GM19099 (cell line): ENCODE measurements around the gene FMN2.

Experiments used
- POLR2A ChIP-seq: IDR thresholded peaks from 3 replicates; pipeline ENCODE4 v1.6.1; 2011; ENCODE audit warnings: low read depth; ENCODE audit not compliant: insufficient read length; ENCODE audit errors: extremely low read depth

Gene FMN2

DNA sequence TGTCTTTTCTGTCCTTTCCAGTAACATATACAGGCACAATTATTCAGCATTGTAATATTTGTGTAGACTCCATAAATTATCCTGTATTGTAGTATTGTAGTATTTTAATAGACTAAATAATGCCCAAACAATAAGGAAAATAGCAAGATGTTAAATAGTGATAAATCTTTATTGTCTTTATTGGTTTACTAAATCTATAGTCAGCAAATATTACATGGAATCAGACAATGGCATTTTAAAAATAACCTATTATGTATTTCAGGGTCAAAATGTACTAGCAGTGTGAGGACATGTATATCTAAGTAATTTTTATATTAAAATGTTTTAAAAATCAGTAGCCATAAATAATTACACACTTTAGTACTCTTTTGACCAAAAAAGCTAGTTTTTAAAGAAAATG is 317.9 kb downstream of the FMN2 start:
- no peak for TF ChIP-seq POLR2A

DNA sequence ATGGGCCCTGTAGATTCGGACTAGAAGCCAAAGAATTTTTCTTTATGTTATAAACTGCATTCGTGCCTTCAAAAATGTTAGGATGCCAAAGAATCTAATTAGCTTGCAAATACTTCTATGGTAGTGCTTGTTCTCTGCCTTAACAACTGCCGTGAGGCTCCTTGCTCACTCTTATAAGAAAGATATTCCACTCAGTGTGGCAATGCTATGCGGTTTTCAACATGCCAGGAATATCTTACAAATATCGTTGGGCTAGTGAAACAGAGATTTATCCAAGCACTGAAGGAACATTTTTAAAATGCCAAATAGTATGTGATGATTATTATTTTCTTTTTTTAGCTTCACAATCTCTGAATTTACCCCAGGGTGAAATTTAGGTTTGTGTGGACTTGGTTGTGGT is 322.0 kb downstream of the FMN2 start:
- no peak for TF ChIP-seq POLR2A

DNA sequence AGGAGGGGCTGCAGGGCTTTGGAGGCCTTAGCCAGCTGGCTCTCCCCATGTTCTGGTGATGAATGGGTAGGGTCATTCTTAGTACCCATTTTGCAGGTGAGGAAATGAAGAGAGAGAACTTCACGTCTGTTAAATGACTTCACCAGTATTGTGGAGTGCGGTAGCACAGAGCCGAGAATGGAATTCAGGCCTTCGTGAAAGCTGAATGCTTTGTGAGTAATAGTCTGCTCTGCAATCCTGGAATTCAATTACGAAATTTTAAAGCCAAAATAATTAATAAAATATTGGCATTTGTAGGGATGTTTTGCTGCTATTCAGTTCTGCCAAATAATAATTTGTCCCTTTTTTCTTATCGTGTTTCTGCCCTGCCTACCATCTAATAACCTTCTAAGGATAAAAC is 322.6 kb downstream of the FMN2 start:
- TF ChIP-seq POLR2A, result no peak

DNA sequence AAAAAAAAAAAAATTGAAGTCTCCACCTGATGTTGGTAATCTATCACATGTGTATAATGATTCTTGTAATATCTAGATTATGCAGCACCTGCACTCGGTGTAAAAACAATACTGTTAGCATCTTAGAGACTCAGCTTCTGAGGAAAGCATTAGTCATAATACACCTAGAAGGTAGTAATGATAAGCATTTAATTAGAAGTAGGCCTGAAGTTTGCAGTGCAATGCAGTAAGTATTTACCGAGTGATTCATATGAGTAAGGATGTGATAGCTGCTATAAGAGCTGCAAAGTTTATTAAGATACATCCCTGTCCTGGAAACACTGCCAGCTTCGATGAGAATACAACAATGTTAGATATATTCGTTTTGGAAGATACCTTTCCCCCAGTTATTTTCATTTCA is 323.8 kb downstream of the FMN2 start:
- no peak for TF ChIP-seq POLR2A

DNA sequence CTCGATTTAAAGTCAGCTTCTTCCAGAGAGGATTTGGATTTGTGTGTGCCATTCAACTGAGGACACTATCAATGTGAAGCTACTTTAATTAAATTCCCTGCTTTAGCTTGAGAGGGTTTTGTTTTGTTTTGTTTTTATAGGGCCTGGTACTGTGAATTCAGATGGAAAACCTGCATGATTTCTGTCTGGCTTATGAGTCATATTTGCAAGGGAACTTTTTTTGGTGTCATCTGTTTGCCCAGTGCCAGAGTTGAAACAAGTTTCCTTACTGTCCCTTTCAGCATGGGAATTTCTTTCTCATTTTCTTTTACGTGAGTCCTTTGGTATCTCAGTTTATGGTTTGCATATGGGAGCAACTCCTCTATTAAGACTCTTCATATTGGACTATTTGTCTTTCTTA is 325.6 kb downstream of the FMN2 start:
- no peak for TF ChIP-seq POLR2A

DNA sequence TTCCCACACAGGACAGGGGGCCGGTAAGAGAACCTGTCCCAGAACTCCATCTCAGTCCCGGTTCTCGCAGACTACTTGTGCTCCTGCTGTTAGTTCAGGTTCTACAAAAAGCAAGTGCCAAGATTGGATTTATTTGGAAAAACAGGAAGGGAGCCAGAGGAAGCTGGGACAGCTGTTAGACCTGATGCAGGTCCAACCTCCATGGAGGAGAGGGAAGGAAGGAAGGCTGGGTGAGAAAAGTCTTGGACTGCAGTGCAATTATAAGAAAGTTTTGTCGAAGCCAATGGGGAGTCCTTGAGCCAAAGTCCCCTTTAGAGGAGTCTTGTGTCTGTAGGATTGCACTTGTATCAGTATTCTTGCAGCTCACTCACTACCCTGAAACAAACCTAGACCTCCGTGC is 329.1 kb downstream of the FMN2 start:
- TF ChIP-seq POLR2A, result no peak

DNA sequence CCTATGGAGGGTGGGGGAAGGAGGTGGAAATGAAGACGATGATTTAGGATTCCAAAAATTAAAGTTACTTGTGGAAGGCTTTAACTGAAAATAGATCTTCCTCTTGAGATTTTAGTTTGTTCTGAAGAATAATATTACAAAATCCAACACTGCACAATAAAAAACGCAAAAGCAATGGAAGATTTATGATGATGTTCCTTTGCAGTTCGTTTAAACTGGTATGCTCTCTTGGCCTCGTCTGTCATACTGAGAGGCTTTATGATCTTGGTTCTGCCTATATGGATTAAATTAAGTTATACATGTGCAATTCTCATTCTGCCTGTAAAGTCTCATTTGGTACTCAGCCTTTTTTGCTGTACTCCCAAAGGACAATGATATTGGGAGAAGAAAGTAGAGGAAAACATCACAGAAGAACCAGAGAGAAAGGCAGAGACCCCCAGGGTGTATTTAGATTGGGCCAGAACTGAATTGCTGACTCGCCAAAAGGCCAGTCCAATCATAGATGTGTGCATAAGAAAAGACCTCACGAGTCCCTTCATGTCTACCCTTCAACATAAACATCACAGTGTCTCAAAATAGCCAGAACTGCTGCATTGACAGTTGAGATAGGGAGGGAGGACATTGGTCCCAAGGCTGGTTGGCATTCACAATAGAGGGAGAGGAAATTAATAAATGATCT is 331.7 kb downstream of the FMN2 start:
- TF ChIP-seq POLR2A, result no peak

DNA sequence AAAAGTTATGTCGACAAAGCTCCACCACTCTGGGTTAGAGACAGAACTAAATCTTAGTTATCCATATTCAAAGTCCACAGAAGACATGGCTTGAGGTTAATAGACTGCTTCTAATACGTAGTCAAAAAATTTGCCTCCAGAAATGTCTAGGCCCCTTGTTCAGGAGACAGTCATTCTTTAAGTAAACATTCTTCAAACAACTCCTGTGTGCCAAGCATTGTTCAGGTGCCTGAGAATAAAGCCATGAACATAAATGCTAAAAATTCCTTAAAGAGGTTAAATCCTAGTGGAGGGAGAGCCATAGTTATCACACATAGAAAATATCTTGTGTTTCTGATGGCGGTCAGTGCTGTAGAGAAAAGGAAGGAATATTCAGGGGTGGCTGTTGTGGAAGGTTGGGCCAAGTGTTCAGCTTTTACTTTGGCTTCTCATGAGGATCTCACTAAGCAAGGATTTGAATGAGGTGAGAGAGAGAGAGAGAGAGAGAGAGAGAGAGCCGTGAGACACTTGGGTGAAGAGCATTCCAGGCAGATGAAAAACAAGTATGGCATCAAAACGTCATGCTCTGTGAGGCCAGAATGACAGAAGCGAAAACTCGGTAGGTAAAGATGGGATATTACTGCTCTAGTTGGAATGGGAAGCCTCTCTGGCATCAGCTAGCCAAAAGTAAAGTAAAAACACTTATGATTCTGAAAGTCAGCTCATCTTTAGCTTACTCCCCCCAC is 333.2 kb downstream of the FMN2 start:
- TF ChIP-seq POLR2A, result no peak

DNA sequence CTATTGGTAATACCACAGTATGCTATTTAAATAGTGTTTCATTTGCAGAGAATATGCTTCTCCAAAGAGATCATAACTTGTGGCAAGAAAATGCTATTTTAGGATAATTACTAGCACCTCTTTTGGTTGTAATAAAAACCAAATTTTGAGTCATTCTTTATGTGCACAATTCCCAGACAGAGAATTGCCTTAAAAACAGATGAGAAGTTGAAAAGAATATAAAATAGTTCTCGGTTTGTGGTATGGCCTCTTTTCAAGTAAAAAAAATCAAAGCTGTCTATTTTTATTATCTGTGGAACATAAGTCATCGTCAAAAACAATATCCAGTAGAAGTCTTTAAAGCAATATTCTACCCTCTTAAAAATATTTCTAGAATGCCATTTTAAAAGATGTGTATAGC is 334.4 kb downstream of the FMN2 start:
- TF ChIP-seq POLR2A, result no peak

DNA sequence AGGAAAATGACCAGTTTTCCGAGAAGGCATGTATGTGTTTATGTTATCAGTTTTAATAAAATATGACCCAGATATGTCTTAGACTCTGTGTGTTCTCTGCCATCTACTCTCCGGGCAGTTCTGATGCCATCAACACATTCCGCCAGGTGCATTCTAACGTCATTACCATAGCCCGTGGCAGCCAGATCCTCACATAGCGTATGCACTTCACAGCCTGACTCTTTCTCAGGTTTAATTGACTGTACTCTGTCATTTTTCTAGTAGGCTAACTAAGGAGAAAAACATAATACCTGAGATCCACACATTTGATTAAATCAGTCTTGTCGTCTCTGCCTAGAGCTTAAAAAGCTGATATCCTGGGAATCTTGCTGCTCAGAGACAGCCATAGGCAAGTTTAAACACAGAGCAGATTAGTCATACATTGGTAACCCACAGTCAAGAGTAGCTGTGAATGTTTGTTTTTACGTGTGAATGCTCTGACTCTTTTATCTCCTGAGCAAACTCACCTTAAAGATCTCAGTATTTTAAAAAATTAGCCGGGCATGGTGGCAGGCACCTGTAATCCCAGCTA is 344.4 kb downstream of the FMN2 start:
- no peak for TF ChIP-seq POLR2A

DNA sequence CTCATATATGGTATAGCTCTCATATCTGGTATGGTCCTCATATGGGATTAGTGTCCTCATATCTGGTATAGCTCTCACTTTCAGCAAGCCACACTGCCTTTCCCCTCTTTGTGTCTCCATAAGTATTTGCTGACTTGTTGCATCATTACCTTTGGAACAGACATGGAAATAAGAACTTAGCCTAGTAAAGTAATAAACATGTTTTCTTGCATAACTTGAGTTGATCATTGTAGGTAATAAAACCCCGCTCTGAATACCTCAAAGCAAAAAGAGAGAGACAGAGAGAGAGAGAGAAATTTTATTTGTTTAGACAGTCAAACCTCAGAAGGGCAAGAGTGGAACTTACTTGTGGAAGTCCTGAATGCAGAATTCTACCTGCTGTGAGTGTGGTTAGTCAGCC is 350.0 kb downstream of the FMN2 start:
- TF ChIP-seq POLR2A, result no peak

DNA sequence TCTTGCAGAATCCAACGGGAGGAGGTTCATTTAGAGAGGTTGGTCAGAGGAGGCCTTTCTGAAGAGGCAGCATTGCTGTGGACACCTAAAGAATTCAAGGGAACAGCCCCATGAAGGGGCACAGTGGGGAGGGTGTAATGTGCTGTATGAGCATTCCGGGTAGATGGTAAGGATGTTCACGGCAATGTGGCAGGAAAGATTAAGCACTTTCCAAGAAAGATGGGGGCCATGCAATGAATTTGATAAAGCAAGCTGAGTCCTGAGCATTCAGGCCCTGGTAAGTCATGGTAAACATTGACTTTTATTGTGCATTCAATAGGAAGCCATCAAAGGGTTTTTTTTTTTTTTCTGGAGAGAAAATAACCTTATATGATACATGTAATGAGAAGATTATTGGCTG is 353.7 kb downstream of the FMN2 start:
- no peak for TF ChIP-seq POLR2A

DNA sequence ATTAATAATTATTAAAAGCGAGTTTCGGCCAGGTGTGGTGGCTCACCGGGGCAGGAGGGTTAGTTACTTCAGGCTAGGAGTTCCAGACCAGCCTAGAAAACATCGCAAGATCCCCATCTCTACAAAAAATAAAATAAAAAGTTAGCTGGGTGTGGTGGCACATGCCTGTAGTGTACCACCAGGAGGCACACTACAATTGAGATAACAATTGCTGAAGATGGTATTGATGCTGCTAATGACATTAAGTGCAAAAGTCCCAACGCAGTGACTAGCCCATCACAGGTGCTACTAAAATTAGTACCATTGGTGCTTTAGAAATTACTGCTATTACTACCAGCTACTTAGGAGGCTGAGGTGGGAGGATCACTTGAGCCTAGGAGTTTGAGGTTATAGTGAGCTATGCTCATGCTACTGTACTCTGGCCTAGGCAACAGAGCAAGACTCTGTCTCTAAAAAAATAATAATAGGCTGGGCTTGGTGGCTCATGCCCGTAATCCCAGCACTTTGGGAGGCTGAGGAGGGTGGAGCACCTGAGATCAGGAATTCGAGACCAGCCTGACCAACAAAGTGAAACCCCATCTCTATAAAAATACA is 363.6 kb downstream of the FMN2 start:
- no peak for TF ChIP-seq POLR2A

DNA sequence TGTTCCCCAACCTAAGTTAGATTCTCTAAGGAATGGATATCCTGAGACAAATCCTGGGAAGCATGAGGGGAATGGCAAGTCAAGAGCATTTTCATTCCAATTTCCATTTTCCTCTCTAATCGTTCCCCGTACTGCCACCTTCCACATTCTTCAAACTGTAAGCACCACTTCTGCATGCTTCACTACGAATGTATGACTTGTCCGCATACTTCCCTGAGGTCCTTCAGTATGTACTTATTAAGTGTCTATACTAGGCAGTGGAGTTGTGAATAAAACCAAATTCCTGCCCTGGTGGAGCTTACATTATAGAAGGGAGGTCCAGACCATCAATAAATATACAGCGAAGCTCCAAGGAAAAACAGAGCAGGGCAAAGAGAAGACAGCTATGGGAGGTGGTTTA is 365.5 kb downstream of the FMN2 start:
- TF ChIP-seq POLR2A, result no peak

DNA sequence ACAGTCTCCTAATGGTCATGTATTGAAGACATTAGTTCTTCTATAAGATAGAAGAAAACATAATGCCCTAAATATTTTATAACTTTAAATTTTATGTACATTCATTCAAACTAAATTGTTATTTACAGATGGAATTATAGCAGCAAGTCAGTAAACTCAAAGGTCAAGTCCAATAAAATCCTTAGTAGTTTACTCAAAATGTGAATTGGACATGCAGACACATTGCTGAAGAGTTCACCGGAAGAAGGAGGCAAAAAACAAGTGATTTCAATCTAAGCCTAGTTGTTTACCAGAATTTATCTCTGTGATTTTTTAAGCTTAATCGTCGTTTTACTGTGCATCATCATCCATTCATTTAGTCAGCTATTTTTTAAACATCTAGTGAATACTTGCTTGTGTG is 370.6 kb downstream of the FMN2 start:
- no peak for TF ChIP-seq POLR2A
